ENCODE results near the gene PITPNM3.

GRCh38 chr17:6458460-6458950 lies 97.8 kb downstream of the PITPNM3 start:
- TF ChIP-seq CTCF (conservative IDR thresholded peaks at IDR 0.05; ENCODE audit: low read depth, low read length) (no peak), EZH2 (IDR thresholded peaks at IDR 0.05; ENCODE audit: borderline replicate concordance, low read depth, low read length, poor library complexity, severe bottlenecking) (no peak)

Data from A673 (cell line).